ENCODE results near the gene MYOCD. TPM values are rescaled to one million over a fixed set of nuclear protein-coding genes. Genes with fewer than 3 reads are reported as not detected.

MYOCD gene
- total RNA-seq, 1 donor, result under 0.01 TPM

DNA sequence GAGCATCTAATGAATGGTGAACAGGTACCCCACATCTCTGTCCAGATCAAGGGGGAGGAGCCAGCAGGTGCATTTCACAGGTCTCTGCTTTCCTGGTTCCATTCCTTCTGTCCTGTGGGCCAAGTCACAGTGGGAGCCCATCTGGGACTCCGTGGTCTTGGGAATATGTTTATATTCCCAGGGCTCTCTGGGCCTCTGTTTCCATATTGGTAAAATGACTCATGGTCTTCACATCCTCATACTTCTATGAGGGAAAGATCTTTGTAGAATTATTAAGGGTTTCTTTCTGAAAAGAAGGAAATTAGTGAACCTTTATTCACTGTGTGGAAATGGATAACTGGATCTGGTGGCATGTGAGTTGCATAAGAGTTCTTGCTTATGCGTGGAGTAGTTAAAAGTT, 6.2 kb downstream of the MYOCD start:
- Histone ChIP-seq H3K4me1 (ENCODE audit: insufficient read depth, low read length) (no peaks in the 10 kb centered on the region), H2AFZ (ENCODE audit: low read length) (no peak overlapping the region), H3K4me3 (ENCODE audit: insufficient read depth, low read length) (no peak overlapping the region), H3K36me3 (ENCODE audit: insufficient read depth, low read length) (no peaks in the 10 kb centered on the region), H3K79me2 (ENCODE audit: insufficient read depth, low read length) (no peaks in the 10 kb centered on the region), H4K20me1 (ENCODE audit: insufficient read depth, low read length) (no peaks in the 10 kb centered on the region), H3K27ac (ENCODE audit: low read depth, low read length) (no peak overlapping the region), H3K27me3 (ENCODE audit: insufficient read depth, low read length) (no peaks in the 10 kb centered on the region), H3K9me3 (ENCODE audit: low read depth, low read length) (no peaks in the 10 kb centered on the region), H3K4me2 (ENCODE audit: insufficient read depth, low read length) (no peak overlapping the region)
- TF ChIP-seq, protein P1, sequence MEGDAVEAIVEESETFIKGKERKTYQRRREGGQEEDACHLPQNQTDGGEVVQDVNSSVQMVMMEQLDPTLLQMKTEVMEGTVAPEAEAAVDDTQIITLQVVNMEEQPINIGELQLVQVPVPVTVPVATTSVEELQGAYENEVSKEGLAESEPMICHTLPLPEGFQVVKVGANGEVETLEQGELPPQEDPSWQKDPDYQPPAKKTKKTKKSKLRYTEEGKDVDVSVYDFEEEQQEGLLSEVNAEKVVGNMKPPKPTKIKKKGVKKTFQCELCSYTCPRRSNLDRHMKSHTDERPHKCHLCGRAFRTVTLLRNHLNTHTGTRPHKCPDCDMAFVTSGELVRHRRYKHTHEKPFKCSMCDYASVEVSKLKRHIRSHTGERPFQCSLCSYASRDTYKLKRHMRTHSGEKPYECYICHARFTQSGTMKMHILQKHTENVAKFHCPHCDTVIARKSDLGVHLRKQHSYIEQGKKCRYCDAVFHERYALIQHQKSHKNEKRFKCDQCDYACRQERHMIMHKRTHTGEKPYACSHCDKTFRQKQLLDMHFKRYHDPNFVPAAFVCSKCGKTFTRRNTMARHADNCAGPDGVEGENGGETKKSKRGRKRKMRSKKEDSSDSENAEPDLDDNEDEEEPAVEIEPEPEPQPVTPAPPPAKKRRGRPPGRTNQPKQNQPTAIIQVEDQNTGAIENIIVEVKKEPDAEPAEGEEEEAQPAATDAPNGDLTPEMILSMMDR (IDR thresholded peaks at IDR 0.05; ENCODE audit: extremely low read depth, low read depth, low read length), result no peak
- DNase-seq (ENCODE audit: insufficient read length, low spot score, missing footprints), result no peak

DNA sequence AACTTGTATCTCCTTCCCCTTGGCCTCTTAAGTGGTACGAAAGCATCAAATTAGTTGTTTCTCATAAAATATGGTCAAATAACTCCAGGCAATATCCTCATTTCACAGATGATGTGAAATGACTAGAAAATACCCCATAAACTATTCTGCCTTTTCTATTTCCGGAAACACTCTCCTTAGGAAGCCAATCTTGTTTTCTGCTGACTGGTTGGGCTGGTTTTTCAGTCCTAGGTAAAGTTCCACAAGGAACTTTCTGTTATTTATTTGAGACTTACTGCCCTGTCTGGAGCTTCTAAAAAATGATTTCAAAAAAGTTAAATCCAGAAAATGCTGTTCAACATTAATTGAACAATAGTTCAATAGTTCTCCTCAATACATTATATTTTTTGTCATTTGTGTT, 7.3 kb downstream of the MYOCD start:
- Histone ChIP-seq H3K27ac (ENCODE audit: low read depth, low read length) (no peak overlapping the region), H4K20me1 (ENCODE audit: insufficient read depth, low read length) (no peaks in the 10 kb centered on the region), H3K4me1 (ENCODE audit: insufficient read depth, low read length) (no peaks in the 10 kb centered on the region), H3K9me3 (ENCODE audit: low read depth, low read length) (no peaks in the 10 kb centered on the region), H3K4me3 (ENCODE audit: insufficient read depth, low read length) (no peak overlapping the region), H2AFZ (ENCODE audit: low read length) (no peak overlapping the region), H3K36me3 (ENCODE audit: insufficient read depth, low read length) (no peaks in the 10 kb centered on the region), H3K79me2 (ENCODE audit: insufficient read depth, low read length) (no peaks in the 10 kb centered on the region), H3K27me3 (ENCODE audit: insufficient read depth, low read length) (no peaks in the 10 kb centered on the region), H3K4me2 (ENCODE audit: insufficient read depth, low read length) (no peak overlapping the region)
- DNase-seq (ENCODE audit: insufficient read length, low spot score, missing footprints), result no peak
- TF ChIP-seq, protein P1 (IDR thresholded peaks at IDR 0.05; ENCODE audit: extremely low read depth, low read depth, low read length), result no peak

DNA sequence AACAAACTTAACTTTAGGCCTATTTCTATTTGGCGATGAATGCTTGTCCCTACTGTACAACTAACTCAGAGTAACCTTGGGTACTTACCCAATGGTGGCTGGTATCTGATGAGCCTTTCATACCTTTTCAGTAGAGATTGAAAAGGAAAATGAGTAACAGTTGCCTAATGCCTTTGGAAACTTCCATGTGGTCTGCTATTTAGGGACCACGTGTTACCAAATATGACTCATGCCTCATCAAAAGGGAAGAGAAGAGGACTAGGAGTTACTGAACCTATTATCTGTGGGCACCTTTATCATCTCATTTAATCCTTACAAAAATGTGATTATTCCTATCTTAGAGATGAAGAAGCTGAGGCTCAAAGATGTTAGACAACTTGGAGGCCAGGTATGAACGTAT, 8.1 kb downstream of the MYOCD start:
- no peaks in the 10 kb centered on the region for H4K20me1 ChIP-seq (ENCODE audit: insufficient read depth, low read length)
- no peak overlapping the region for H3K27ac ChIP-seq (ENCODE audit: low read depth, low read length)
- no peaks in the 10 kb centered on the region for H3K4me1 ChIP-seq (ENCODE audit: insufficient read depth, low read length)
- no peak for DNase-seq (ENCODE audit: insufficient read length, low spot score, missing footprints)
- no peaks in the 10 kb centered on the region for H3K36me3 ChIP-seq (ENCODE audit: insufficient read depth, low read length)
- H3K4me2 ChIP-seq (ENCODE audit: insufficient read depth, low read length), result no peak overlapping the region
- TF ChIP-seq, protein P1 (IDR thresholded peaks at IDR 0.05; ENCODE audit: extremely low read depth, low read depth, low read length), result no peak
- no peak overlapping the region for H3K4me3 ChIP-seq (ENCODE audit: insufficient read depth, low read length)
- no peak overlapping the region for H2AFZ ChIP-seq (ENCODE audit: low read length)
- no peaks in the 10 kb centered on the region for H3K9me3 ChIP-seq (ENCODE audit: low read depth, low read length)
- H3K79me2 ChIP-seq (ENCODE audit: insufficient read depth, low read length), result no peaks in the 10 kb centered on the region
- H3K27me3 ChIP-seq (ENCODE audit: insufficient read depth, low read length), result no peaks in the 10 kb centered on the region

DNA sequence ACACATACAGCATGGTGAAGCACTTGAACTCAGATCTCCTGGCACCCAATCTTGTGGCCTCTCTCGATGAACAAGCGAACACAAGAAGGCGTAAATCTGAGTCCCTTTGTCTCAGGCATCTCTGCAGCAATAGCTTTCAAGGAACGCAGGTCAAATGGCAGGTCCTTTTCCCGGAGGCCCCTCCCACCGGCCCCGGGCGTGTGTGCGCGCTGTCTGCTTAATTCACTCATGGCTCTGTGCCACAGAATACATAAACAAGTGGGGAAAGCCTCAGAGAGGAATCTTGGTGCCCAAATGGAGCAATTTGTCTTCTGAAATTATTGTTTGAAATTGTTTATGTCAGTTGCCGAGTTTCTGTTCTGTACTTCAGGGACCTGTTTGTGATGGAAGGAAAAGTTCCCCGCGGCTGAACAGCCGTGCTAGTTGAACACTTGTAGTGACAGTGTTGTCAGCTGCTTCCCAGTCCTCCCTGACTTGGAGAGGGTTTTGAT, 14.8 kb downstream of the MYOCD start:
- Histone ChIP-seq H3K4me1 (ENCODE audit: insufficient read depth, low read length) (no peaks in the 10 kb centered on the region), H3K27me3 (ENCODE audit: insufficient read depth, low read length) (no peaks in the 10 kb centered on the region), H3K4me2 (ENCODE audit: insufficient read depth, low read length) (no peak overlapping the region), H3K36me3 (ENCODE audit: insufficient read depth, low read length) (no peaks in the 10 kb centered on the region), H4K20me1 (ENCODE audit: insufficient read depth, low read length) (no peaks in the 10 kb centered on the region), H3K27ac (ENCODE audit: low read depth, low read length) (no peak overlapping the region), H3K9me3 (ENCODE audit: low read depth, low read length) (no peaks in the 10 kb centered on the region), H2AFZ (ENCODE audit: low read length) (no peak overlapping the region), H3K79me2 (ENCODE audit: insufficient read depth, low read length) (no peaks in the 10 kb centered on the region), H3K4me3 (ENCODE audit: insufficient read depth, low read length) (no peak overlapping the region)
- TF ChIP-seq, protein P1 (IDR thresholded peaks at IDR 0.05; ENCODE audit: extremely low read depth, low read depth, low read length), result no peak
- DNase-seq (ENCODE audit: insufficient read length, low spot score, missing footprints), result no peak
